ENCODE data around the gene CAMTA1. TPM values are rescaled to one million over a fixed set of nuclear protein-coding genes. Genes with fewer than 3 reads are reported as not detected.

The CAMTA1 gene
- total and polyA plus RNA-seq, 4 donors = 18.0 to 93.5 (median 35.8) TPM

GRCh38 chr1:7187112-7187493, 401.8 kb downstream of the CAMTA1 start (continued):
- no peak for TF ChIP-seq REST (IDR thresholded peaks at IDR 0.05)
- no peak for TF ChIP-seq YY1 (IDR thresholded peaks at IDR 0.05)
- TF ChIP-seq RXRA (IDR thresholded peaks at IDR 0.05) = no peak

GRCh38 chr1:7190261-7190660, 405.0 kb downstream of the CAMTA1 start:
- H3K4me3 ChIP-seq (ENCODE audit: low read depth in 1 of 3, low read length in 3 of 3) = no peak overlapping the region
- H3K36me3 ChIP-seq (ENCODE audit: control insufficient read depth in 4 of 4, insufficient read depth in 3 of 4, low read depth in 1 of 4, low read length in 3 of 4) = no peaks in the 10 kb centered on the region
- H3K27ac ChIP-seq (ENCODE audit: low read depth in 1 of 2, low read length in 2 of 2) = no peak overlapping the region
- TF ChIP-seq TAF1 (conservative IDR thresholded peaks at IDR 0.05) (no peak), REST (IDR thresholded peaks at IDR 0.05) (no peak), HNF4G (IDR thresholded peaks at IDR 0.05) (no peak), FOXA2 (IDR thresholded peaks at IDR 0.05) (no peak), EGR1 (IDR thresholded peaks at IDR 0.05; ENCODE audit: low read depth in 2 of 2) (no peak), RAD21 (IDR thresholded peaks at IDR 0.05) (no peak), SP1 (IDR thresholded peaks at IDR 0.05) (no peak), JUND (IDR thresholded peaks at IDR 0.05) (no peak), ZBTB33 (IDR thresholded peaks at IDR 0.05) (no peak), ATF3 (IDR thresholded peaks at IDR 0.05) (no peak), YY1 (IDR thresholded peaks at IDR 0.05) (no peak), GABPA (IDR thresholded peaks at IDR 0.05 in 1 of 2, conservative IDR thresholded peaks at IDR 0.05 in 1 of 2) (no peak), NR2F2 (IDR thresholded peaks at IDR 0.05) (no peak), MAX (IDR thresholded peaks at IDR 0.05) (no peak), CTCF (IDR thresholded peaks at IDR 0.05; ENCODE audit: low read depth, low read length, missing input control) (no peak), RXRA (IDR thresholded peaks at IDR 0.05) (no peak), HNF4A (conservative IDR thresholded peaks at IDR 0.05) (no peak), FOXA1 (IDR thresholded peaks at IDR 0.05) (no peak)
- no peaks in the 10 kb centered on the region for H3K9me3 ChIP-seq (ENCODE audit: control insufficient read depth in 4 of 4, low read length in 3 of 4)
- H3K27me3 ChIP-seq (ENCODE audit: control insufficient read depth in 4 of 4, insufficient read depth in 4 of 4, low read length in 3 of 4) = no peaks in the 10 kb centered on the region
- no peak overlapping the region for H3K9ac ChIP-seq (ENCODE audit: low read depth in 1 of 2, low read length in 2 of 2)
- DNase-seq (ENCODE audit: low spot score) = no peak
- no peaks in the 10 kb centered on the region for H3K4me1 ChIP-seq (ENCODE audit: control insufficient read depth in 4 of 4, insufficient read depth in 4 of 4, low read length in 3 of 4)
- 91% methylated on average over 3 of the region's 3 CpGs for WGBS

Data from liver (tissue), 9 donors.